HG02943 (cell line): ENCODE results near the gene DHX34.
A peak's percentile ranks its signal among the peaks of the same experiment; 100 is the strongest.
"Not testable (repeated sequence)": the region's sequence is repeated elsewhere in the genome, so short reads cannot be mapped to it uniquely, and the experiment has no call there.

Source experiments
- ATAC-seq: cut with Tn5 transposase; IDR thresholded peaks from one replicate; pipeline ENCODE4 v1.9.1; 2021; ENCODE audit warnings: mild to moderate bottlenecking, low read depth, moderate library complexity; ENCODE audit not compliant: unreplicated experiment

DHX34 gene, protein sequence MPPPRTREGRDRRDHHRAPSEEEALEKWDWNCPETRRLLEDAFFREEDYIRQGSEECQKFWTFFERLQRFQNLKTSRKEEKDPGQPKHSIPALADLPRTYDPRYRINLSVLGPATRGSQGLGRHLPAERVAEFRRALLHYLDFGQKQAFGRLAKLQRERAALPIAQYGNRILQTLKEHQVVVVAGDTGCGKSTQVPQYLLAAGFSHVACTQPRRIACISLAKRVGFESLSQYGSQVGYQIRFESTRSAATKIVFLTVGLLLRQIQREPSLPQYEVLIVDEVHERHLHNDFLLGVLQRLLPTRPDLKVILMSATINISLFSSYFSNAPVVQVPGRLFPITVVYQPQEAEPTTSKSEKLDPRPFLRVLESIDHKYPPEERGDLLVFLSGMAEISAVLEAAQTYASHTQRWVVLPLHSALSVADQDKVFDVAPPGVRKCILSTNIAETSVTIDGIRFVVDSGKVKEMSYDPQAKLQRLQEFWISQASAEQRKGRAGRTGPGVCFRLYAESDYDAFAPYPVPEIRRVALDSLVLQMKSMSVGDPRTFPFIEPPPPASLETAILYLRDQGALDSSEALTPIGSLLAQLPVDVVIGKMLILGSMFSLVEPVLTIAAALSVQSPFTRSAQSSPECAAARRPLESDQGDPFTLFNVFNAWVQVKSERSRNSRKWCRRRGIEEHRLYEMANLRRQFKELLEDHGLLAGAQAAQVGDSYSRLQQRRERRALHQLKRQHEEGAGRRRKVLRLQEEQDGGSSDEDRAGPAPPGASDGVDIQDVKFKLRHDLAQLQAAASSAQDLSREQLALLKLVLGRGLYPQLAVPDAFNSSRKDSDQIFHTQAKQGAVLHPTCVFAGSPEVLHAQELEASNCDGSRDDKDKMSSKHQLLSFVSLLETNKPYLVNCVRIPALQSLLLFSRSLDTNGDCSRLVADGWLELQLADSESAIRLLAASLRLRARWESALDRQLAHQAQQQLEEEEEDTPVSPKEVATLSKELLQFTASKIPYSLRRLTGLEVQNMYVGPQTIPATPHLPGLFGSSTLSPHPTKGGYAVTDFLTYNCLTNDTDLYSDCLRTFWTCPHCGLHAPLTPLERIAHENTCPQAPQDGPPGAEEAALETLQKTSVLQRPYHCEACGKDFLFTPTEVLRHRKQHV

GRCh38 chr19:47348819-47349795 is at the start of gene DHX34:
Gene DHX34, plus strand, starts transcription at chr19:47349315. Its CDS starts 3,716 bp downstream, at chr19:47353031.
- peak; percentile 90 for ATAC-seq

GRCh38 chr19:47300867-47301266 is 48.2 kb upstream of the DHX34 start:
- not testable (repeated sequence) for ATAC-seq

- no peak for ATAC-seq
Observed at GRCh38 chr19:47302249-47302648, 46.9 kb upstream of the DHX34 start.

GRCh38 chr19:47303966-47304365 is 45.1 kb upstream of the DHX34 start:
- ATAC-seq, result no peak

GRCh38 chr19:47305309-47305751 is 43.8 kb upstream of the DHX34 start:
- ATAC-seq, result no peak

GRCh38 chr19:47306303-47306702 is 42.8 kb upstream of the DHX34 start:
- no peak for ATAC-seq

DNA sequence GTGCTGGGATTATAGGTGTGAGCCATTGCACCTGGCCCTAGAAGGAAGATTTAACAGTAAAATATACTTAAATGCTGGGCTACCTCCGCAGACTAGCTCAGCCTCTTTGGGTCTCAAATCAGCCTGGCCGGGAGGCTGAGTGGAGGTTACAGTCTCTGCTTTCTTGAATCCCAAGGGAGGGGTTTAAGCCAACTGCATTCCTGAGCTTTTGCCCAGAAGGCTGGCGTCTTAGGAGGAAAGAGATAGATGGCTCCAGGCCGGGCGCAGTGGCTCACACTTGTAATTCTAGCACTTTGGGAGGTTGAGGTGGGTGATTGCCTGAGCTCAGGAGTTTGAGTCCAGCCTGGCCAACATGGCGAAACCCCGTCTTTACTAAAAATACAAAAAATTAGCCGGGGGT is 40.1 kb upstream of the DHX34 start:
- ATAC-seq, result no peak

- no peak for ATAC-seq
Observed at GRCh38 chr19:47309608-47310007, 39.5 kb upstream of the DHX34 start, which contains the start of gene C5AR1. Gene C5AR1, plus strand, starts transcription at chr19:47309861. Its CDS starts 35 bp downstream, at chr19:47309896.

- ATAC-seq, result no peak
Observed at GRCh38 chr19:47310323-47310722, 38.8 kb upstream of the DHX34 start.

- no peak for ATAC-seq
Observed at GRCh38 chr19:47310819-47311218, 38.3 kb upstream of the DHX34 start.

- no peak for ATAC-seq
Observed at GRCh38 chr19:47312366-47313006, 36.6 kb upstream of the DHX34 start.

- no peak for ATAC-seq
Observed at GRCh38 chr19:47313754-47314295, 35.3 kb upstream of the DHX34 start.

- no peak for ATAC-seq
Observed at GRCh38 chr19:47315125-47315821, 33.8 kb upstream of the DHX34 start.

DNA sequence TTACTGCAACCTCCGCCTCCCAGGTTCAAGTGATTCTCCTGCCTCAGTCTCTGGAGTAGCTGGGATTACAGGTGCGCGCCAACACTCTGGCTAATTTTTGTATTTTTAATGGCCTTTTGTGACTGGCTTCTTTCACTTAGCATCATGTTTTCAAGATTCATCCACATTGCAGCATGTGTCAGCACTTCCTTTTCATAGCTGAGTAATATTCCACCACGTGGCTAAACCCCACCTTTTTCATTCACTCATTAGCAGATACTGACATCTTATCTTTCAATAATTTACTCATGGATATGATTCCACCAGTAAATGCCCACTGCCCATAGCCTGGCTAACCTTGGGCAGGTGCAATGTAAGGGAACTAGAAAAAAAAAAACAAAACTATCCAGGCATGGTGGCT is 32.6 kb upstream of the DHX34 start:
- ATAC-seq, result no peak

DNA sequence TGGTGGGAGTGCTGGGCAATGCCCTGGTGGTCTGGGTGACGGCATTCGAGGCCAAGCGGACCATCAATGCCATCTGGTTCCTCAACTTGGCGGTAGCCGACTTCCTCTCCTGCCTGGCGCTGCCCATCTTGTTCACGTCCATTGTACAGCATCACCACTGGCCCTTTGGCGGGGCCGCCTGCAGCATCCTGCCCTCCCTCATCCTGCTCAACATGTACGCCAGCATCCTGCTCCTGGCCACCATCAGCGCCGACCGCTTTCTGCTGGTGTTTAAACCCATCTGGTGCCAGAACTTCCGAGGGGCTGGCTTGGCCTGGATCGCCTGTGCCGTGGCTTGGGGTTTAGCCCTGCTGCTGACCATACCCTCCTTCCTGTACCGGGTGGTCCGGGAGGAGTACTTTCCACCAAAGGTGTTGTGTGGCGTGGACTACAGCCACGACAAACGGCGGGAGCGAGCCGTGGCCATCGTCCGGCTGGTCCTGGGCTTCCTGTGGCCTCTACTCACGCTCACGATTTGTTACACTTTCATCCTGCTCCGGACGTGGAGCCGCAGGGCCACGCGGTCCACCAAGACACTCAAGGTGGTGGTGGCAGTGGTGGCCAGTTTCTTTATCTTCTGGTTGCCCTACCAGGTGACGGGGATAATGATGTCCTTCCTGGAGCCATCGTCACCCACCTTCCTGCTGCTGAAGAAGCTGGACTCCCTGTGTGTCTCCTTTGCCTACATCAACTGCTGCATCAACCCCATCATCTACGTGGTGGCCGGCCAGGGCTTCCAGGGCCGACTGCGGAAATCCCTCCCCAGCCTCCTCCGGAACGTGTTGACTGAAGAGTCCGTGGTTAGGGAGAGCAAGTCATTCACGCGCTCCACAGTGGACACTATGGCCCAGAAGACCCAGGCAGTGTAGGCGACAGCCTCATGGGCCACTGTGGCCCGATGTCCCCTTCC is 28.9 kb upstream of the DHX34 start:
- ATAC-seq, result no peak

DNA sequence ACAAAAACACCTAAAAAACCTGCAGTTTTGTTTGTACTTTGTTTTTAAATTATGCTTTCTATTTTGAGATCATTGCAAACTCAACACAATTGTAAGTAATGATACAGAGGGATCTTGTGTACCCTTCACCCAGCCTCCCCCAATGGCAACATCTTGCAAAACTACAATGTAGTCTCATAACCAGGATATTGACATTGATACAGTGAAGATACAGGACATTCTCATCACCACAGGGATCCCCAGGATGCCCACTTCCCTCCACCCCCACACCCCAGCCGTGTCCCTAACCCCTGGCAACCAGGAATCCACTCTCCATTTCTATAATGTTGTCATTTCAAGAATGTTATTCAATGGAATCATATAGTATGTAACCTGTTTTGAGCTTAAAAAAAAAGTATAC is 27.5 kb upstream of the DHX34 start:
- ATAC-seq, result no peak

- ATAC-seq, result no peak
Observed at GRCh38 chr19:47322058-47322457, 27.1 kb upstream of the DHX34 start.
